Upper lobe of right lung (tissue), 1 donor: Measurements from ENCODE around the gene LGI1. TPM values are rescaled to one million over a fixed set of nuclear protein-coding genes. Genes with fewer than 3 reads are reported as not detected.

Experiments
- ATAC-seq: fragments of 200-7000 bp; cut with Tn5 transposase; one replicate; pipeline ENCODE4 v1.9.1; 2020; ENCODE audit warnings: mild to moderate bottlenecking, moderate library complexity
- DNase-seq: peaks from one replicate; pipeline ENCODE4 v3.0.0-alpha.2; 2020
- H3K27ac ChIP-seq: fragments of 200-600 bp; one replicate; pipeline ENCODE4 v1.8.0; 2022
- H3K27me3 ChIP-seq: fragments of 200-600 bp; one replicate; pipeline ENCODE4 v1.8.0; 2022; ENCODE audit warnings: mild to moderate bottlenecking
- H3K36me3 ChIP-seq: fragments of 200-600 bp; one replicate; pipeline ENCODE4 v1.8.0; 2022
- H3K4me1 ChIP-seq: fragments of 200-600 bp; one replicate; pipeline ENCODE4 v1.8.0; 2022
- H3K4me3 ChIP-seq: fragments of 200-600 bp; one replicate; pipeline ENCODE4 v1.8.0; 2022; ENCODE audit warnings: mild to moderate bottlenecking
- H3K9me3 ChIP-seq: fragments of 200-600 bp; one replicate; pipeline ENCODE4 v1.8.0; 2022
- intact Hi-C: fragments of 100-400 bp; cut with DNase I; formaldehyde crosslinking; loops from one replicate; pipeline ENCODE4 v1.11.0; 2022
- total RNA-seq: library from RNA; stranded (reverse); fragmentation: NEBNext Ultra II Directional; extraction: Animal tissue kit (Norgen Biotek cat#: 25700); gene quantifications from one replicate; pipeline ENCODE4 v1.2.1, GENCODE V29; 2021
- TF ChIP-seq, protein P1 (sequence below): fragments of 200-600 bp; IDR thresholded peaks from one replicate; pipeline ENCODE4 v1.8.0; 2022; ENCODE audit warnings: antibody characterized with exemption
- donor health status: DM: no; HTN: yes; CAD: no; lungs with severe emphysema.

LGI1 gene
- total RNA-seq, 1 donor from 2014 or later, result not detected

DNA sequence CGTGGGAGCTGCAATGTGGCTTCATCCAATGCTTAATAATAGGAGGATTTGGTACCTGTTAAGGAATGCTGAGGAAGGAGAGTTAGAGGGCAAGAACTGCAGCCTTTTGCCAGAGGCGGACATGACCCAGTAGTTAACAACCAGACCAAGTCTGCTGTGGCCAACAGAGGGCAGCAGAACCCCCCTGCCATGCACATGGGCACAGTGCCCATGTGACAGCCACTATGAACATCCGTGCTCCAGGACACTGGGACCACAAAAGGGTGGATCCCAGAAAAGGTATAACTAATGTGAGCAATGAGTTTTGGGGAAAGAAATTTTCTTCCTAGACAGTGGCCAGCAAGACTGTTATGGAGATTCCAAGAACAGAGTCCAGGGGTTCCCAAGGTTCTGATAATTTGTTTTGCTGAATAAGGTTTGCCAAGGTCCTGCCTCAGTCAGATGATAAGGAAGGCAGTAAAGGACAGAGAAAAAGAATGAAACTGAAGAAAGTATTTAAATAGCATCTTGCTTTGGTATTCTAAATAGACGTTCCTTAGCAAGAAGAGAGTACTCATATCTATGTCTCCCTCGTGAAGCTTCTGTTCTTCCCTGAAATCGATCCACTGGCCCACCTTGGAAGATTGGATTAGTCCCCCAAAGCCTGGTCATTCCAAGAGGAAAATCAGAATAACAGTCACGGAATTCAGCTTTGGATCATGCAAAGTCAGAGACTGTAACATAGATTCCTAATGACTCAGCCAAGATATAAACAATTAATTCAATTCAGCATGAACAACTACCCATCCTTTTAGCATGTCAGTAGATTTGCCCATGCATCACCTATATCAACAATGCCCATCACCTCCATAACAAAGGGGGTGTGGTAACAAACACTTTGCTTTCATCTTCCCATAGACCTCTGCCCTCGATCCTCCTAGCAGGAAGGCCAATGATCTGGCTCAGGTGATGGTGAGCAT lies 56.0 kb downstream of the LGI1 start:
- ATAC-seq (peak; percentile 91), DNase-seq (peak; percentile 76)
- Histone ChIP-seq H3K4me3 (no peak overlapping the region), H3K9me3 (no peaks in the 10 kb centered on the region), H3K4me1 (no peaks in the 10 kb centered on the region), H3K36me3 (no peaks in the 10 kb centered on the region), H3K27ac (no peak overlapping the region), H3K27me3 (peaks cover 13% of the 10 kb centered on the region)
- intact Hi-C loops, result no loop called here
- TF ChIP-seq, protein P1, sequence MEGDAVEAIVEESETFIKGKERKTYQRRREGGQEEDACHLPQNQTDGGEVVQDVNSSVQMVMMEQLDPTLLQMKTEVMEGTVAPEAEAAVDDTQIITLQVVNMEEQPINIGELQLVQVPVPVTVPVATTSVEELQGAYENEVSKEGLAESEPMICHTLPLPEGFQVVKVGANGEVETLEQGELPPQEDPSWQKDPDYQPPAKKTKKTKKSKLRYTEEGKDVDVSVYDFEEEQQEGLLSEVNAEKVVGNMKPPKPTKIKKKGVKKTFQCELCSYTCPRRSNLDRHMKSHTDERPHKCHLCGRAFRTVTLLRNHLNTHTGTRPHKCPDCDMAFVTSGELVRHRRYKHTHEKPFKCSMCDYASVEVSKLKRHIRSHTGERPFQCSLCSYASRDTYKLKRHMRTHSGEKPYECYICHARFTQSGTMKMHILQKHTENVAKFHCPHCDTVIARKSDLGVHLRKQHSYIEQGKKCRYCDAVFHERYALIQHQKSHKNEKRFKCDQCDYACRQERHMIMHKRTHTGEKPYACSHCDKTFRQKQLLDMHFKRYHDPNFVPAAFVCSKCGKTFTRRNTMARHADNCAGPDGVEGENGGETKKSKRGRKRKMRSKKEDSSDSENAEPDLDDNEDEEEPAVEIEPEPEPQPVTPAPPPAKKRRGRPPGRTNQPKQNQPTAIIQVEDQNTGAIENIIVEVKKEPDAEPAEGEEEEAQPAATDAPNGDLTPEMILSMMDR, result peak; percentile 62

- Histone ChIP-seq H3K4me1 (no peaks in the 10 kb centered on the region), H3K27me3 (peaks cover 19% of the 10 kb centered on the region), H3K27ac (no peak overlapping the region), H3K4me3 (no peak overlapping the region), H3K36me3 (no peaks in the 10 kb centered on the region), H3K9me3 (no peaks in the 10 kb centered on the region)
- TF ChIP-seq, protein P1, result no peak
- ATAC-seq (no peak), DNase-seq (no peak)
- intact Hi-C loops, result no loop called here
Measured at GRCh38 chr10:93815304-93816096, 57.8 kb downstream of the LGI1 start.

DNA sequence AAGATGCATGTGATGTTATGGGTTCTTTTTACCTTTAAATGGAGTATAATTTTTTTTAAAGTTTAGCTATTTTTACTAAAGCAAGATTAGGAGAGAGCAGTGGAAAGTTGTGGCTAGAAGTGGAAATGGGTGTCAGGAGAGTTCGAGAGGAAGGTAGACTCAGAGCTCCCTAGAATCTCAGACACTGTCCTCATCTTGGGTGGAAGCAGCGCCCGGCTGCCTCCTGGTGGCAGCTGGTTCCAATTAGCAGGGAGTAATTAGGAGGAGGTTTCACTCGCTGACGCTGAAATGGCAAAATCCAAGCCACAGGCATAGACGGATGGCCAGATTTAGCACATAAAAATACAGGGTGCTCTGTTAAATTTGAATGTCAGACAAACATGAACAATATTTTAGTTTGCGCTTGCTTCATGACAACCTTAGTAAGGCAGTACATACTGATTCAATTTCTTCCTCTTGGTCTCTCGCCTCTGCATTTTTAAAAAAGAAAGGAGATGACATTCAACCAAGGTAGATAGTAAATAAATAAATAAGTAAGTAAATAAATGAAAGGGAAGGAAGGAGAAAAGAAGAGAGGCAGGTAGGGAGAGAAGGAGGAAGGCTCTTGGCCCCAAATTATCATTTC lies 58.5 kb downstream of the LGI1 start:
- intact Hi-C loops, result no loop called here

DNA sequence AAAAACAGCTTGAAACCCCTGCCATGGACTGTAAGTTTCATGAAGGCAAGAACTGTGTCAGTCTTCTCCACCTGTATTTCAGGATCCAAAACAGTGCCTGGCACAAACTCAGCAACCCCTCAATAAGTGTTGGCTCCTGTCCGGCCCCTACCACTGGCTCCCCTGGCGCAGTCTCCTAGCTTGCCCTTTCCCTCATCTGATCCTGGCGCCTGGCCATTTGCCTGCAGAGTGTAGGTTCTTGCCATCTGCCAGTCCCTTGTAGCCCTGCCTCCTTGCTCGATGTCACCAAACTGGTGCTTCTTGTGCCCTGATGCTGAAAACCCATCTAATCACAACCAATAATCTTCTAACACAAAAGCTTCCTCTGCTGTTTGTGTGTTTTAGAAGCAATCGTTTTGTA lies 60.4 kb downstream of the LGI1 start:
- intact Hi-C loops, result no loop called here
- Histone ChIP-seq H3K4me3 (no peak overlapping the region), H3K27me3 (peaks cover 19% of the 10 kb centered on the region), H3K36me3 (no peaks in the 10 kb centered on the region), H3K27ac (no peak overlapping the region), H3K4me1 (no peaks in the 10 kb centered on the region), H3K9me3 (no peaks in the 10 kb centered on the region)
- TF ChIP-seq, protein P1, result no peak
- no peak for DNase-seq
- no peak for ATAC-seq

More for the DNA sequence above, 58.5 kb downstream of the LGI1 start:
- H3K9me3 ChIP-seq, result no peaks in the 10 kb centered on the region
- DNase-seq, result peak; percentile 78
- H3K4me3 ChIP-seq, result no peak overlapping the region
- H3K27ac ChIP-seq, result no peak overlapping the region
- H3K4me1 ChIP-seq, result no peaks in the 10 kb centered on the region
- no peaks in the 10 kb centered on the region for H3K36me3 ChIP-seq
- peaks cover 19% of the 10 kb centered on the region for H3K27me3 ChIP-seq
- TF ChIP-seq, protein P1, result peak; percentile 70
- ATAC-seq, result peak; percentile 88

- H3K27me3 ChIP-seq, result peaks cover 19% of the 10 kb centered on the region
- no peak overlapping the region for H3K27ac ChIP-seq
- no peak overlapping the region for H3K4me3 ChIP-seq
- DNase-seq (no peak), ATAC-seq (no peak)
- no peaks in the 10 kb centered on the region for H3K9me3 ChIP-seq
- intact Hi-C loops, result no loop called here
- no peaks in the 10 kb centered on the region for H3K36me3 ChIP-seq
- TF ChIP-seq, protein P1, result no peak
- no peaks in the 10 kb centered on the region for H3K4me1 ChIP-seq
Measured at GRCh38 chr10:93819520-93819919, 61.8 kb downstream of the LGI1 start.
